HepG2 (cell line): Measurements from ENCODE around the gene GPS2. TPM values are rescaled to one million over a fixed set of nuclear protein-coding genes. Genes with fewer than 3 reads are reported as not detected.

Experiments
- ATF6 ChIP-seq: sonication (generic); formaldehyde crosslinking; conservative IDR thresholded peaks from 2 replicates; pipeline ENCODE4 v1.4.0; 2020; ENCODE audit warnings: missing genetic modification reagents
- CBX2 ChIP-seq, 2 experiments: fragments of 200-600 bp in 1 of 2; sonication (generic); formaldehyde crosslinking in 1 of 2; IDR thresholded peaks; 2 replicates each; pipeline versions ENCODE4 v1.7.0 to v1.8.1; 2018 to 2022; ENCODE audit warnings: low read depth in 2 of 2, low read length in 1 of 2, mild to moderate bottlenecking in 1 of 2, missing genetic modification reagents in 1 of 2
- NFAT5 ChIP-seq: sonication (generic); formaldehyde crosslinking; IDR thresholded peaks from 2 replicates; pipeline ENCODE4 v1.4.0; 2020; ENCODE audit warnings: missing genetic modification reagents
- TSC22D2 ChIP-seq: sonication (generic); formaldehyde crosslinking; IDR thresholded peaks from 2 replicates; pipeline ENCODE4 v1.5.1; 2020; ENCODE audit warnings: missing genetic modification reagents, mild to moderate bottlenecking, borderline replicate concordance
- ZBTB40 ChIP-seq, 2 experiments: fragments of 450-650 bp in 1 of 2; sonication (generic) in 1 of 2; formaldehyde crosslinking in 1 of 2; IDR thresholded peaks; 2 replicates each; pipeline versions ENCODE4 v1.6.1 to v1.8.0; 2016 to 2022; ENCODE audit warnings: antibody characterized with exemption in 1 of 2, mild to moderate bottlenecking in 1 of 2, missing genetic modification reagents in 1 of 2
- ZNF224 ChIP-seq: sonication (generic); formaldehyde crosslinking; IDR thresholded peaks from 2 replicates; pipeline ENCODE4 v1.5.0; 2020; ENCODE audit warnings: mild to moderate bottlenecking, missing genetic modification reagents
- polyA plus RNA-seq, 8 experiments: library from polyadenylated mRNA; depleted of rRNA in 3 of 8; stranded (reverse) in 7 of 8; unstranded in 1 of 8; fragments of >200 nt; fragmentation: Illumina TruSeq in 4 of 8; extraction: Trizol in 4 of 8; gene quantifications; 2 replicates each; pipeline versions ENCODE4 v1.2.1 to v1.2.3, GENCODE V29; 2011 to 2016; ENCODE audit warnings: low read depth in 4 of 8, missing spikeins in 1 of 8, mixed read lengths in 1 of 8; ENCODE audit not compliant: insufficient read depth in 1 of 8
- total RNA-seq, 5 experiments: library from RNA; depleted of rRNA; stranded (reverse); fragments of >200 nt; fragmentation: Illumina TruSeq; extraction: Trizol; gene quantifications; 2 replicates each; pipeline ENCODE4 v1.2.3, GENCODE V29; 2016; ENCODE audit warnings: low read depth in 1 of 5
- TF ChIP-seq, protein P1 (sequence below): sonication (generic); formaldehyde crosslinking; IDR thresholded peaks from 2 replicates; pipeline ENCODE4 v1.8.0; 2022; ENCODE audit warnings: missing genetic modification reagents, mild to moderate bottlenecking, moderate library complexity, borderline replicate concordance

Gene GPS2
- total and polyA plus RNA-seq, 2 of the 13 experiments (the other 11 are each of a cell fraction or from before 2014, with no cell fraction given), result 58.0 to 59.4 TPM

GRCh38 chr17:7351665-7352502, 36.7 kb upstream of the GPS2 start, which contains the start of gene KCTD11 (continued):
- TF ChIP-seq ZBTB40 (IDR thresholded peaks at IDR 0.05) (no peak), ZBTB40 (CRISPR knock-in tag; IDR thresholded peaks at IDR 0.05) (no peak), ATF6 (CRISPR knock-in tag) (no peak), ZNF224 (no peak), CBX2 (IDR thresholded peaks at IDR 0.05; ENCODE audit: low read depth, low read length) (no peak), CBX2 (CRISPR knock-in tag; IDR thresholded peaks at IDR 0.05; ENCODE audit: low read depth) (no peak), NFAT5 (CRISPR knock-in tag) (peak; percentile 13; the same call in 1 of the 2 replicates), TSC22D2 (CRISPR knock-in tag) (no peak)
- TF ChIP-seq, protein P1, sequence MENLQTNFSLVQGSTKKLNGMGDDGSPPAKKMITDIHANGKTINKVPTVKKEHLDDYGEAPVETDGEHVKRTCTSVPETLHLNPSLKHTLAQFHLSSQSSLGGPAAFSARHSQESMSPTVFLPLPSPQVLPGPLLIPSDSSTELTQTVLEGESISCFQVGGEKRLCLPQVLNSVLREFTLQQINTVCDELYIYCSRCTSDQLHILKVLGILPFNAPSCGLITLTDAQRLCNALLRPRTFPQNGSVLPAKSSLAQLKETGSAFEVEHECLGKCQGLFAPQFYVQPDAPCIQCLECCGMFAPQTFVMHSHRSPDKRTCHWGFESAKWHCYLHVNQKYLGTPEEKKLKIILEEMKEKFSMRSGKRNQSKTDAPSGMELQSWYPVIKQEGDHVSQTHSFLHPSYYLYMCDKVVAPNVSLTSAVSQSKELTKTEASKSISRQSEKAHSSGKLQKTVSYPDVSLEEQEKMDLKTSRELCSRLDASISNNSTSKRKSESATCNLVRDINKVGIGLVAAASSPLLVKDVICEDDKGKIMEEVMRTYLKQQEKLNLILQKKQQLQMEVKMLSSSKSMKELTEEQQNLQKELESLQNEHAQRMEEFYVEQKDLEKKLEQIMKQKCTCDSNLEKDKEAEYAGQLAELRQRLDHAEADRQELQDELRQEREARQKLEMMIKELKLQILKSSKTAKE (CRISPR knock-in tag), result peak; percentile 85; the same call in 1 of the 2 replicates
